Activated CD8-positive, alpha-beta memory T cell treated with anti-CD3 and anti-CD28 coated beads for 48 hours (primary cell): ENCODE results near the gene RAB37.

Experiments
- DNase-seq, 3 experiments: peaks; one replicate each; pipeline ENCODE4 v3.0.0-alpha.2; 2020; ENCODE audit warnings: low read depth in 2 of 3, low spot score in 2 of 3

The RAB37 gene

GRCh38 chr17:74728033-74728701 is 8.9 kb upstream of the RAB37 start:
- DNase-seq = no peak

GRCh38 chr17:74728702-74729075 is 8.4 kb upstream of the RAB37 start:
- DNase-seq = no peak

GRCh38 chr17:74729368-74729767 is 7.7 kb upstream of the RAB37 start:
- no peak for DNase-seq

DNA sequence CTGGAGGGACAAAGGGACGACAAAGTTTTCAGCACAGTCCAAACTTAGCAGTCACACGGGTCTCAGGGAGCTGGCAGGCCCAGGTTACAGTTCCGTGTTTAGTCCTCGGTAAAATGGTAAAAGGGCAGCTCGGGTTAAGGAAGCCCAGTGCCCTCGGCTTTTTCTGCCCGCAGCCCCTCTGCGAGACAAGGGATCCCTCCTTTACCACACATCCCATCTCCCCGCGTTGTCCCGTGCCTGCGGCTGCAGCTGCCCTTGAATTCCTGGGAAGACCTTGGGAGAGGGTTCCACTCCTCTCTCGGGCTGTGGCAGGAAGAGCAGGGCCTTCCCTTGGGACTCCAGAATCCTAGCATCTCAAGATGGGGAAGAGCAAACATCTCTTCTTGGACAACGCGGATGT is 7.2 kb upstream of the RAB37 start:
- no peak for DNase-seq

DNA sequence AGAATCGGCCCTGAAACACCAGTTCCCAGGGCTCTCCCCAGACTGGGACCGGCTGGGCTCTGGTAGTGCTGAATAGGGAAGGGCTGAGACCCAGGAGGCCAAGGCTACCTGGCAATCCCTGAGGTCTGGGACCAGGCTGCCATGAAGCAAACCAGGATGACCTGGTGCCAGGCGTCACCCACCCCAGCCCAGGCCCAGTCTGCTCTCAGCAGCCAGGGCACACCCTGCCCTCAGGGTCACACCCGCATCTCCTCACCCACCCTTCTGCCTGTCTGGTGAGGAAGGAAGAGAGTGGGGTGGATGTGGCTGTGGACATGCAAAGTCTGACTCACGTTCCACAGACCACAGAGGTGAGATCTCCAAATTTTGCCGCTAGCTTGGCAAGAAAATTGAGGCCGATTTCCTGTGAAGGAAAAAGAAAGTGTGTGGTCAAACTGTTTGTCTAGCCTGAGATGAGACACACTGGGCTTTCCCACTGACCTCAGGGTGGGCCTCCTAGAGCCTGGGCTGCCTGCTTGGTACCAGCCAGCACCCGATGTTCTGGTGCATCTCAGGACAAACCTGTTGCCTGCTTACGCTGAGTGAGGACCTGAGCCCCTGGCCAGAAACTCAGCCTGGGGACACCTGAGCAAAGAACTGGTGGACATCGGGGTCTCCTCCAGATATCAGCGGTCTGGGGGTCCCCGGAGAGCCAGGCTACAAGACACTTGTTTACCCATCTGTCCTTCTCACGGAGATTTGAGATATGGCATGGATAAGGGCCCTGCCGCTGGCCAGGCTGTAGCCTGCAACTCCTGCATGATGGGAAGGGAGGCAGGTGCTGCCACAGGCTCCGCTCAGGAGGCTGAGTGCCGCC is 6.3 kb upstream of the RAB37 start:
- DNase-seq = no peak

DNA sequence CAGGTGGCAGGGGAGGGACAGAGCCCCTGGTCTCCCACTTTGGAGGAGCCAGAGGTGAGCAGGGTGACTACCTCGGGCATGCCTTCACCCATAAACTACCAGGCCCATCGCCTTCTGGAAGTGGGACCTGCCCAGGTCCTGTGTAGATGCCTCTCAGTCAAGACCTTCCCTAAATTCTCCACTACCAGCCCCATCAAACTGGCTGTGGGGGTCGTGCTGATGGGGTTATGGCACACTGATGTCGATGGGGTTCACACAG is 5.8 kb upstream of the RAB37 start:
- no peak for DNase-seq

GRCh38 chr17:74732042-74732867 is 4.8 kb upstream of the RAB37 start:
- no peak for DNase-seq

- DNase-seq = no peak
These were observed 3.5 kb upstream of the RAB37 start for GRCh38 chr17:74733365-74734122.

DNA sequence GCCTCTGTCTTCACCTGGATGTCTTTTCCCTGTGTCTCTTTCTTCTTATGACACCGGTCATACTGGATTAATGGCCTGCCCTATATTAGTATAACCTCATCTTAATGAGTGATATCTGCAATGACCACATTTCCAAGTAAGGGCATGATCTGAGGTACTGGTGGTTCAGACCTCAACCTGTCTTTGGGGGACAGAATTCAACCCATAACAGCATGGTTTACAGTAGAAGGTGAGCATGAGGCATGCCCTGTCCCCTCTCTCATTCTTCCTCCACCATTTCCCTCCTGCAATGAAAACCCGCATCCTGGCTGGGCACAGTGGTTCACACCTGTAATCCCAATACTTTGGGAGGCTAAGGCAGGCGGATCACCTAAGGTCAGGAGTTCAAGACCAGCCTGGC is 2.8 kb upstream of the RAB37 start:
- no peak for DNase-seq

- no peak for DNase-seq
These were observed 419 bp downstream of the RAB37 start for GRCh38 chr17:74737299-74738050.

DNA sequence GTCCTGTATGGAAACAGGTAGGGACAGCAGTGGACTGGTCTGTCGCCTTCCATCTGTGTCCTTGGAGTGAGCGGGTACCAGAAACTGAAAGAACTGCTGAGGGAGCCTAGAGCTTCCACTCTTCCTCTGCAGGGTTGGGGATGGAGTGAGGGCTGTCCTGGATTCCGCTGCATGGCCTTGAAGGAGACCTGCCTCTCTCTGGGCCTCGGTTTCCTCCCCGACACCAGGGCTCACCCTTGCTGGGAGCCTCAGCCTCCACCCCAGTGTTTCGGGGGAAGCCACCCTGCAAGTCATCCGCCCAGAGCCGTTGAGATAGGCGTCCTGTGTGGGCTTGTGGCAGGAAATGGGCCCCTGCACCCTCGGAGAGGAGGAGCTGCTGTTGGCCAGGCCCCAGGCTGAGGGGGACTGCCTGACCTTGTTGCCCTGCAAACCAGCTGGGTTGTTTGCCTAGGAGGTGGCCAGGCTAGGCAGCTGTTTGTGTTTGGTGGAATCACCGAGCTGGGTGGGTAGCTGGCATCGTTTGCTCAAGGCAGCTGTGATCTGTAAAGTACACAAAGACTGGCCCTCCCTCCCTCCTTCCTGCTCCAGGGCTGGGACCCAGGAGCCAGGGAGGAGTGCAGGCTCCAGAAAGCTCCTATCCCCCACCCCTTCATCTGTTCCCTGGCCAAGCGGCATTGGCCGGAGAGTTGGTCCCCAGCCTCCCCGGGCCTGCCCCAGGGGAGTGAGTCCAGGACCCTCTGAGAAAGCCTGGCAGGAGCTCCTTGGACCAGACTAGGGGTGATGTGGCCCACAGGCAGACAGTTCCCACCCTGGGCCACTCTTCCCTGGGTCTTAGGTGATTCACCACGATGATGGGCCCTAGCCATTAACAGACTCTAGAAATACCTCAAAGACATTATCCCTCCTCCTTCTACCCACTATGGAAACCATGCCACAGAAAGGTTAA is 1.3 kb downstream of the RAB37 start:
- DNase-seq = peak in 1 of 3 experiments; percentile 57

- DNase-seq = no peak
These were observed 2.3 kb downstream of the RAB37 start for GRCh38 chr17:74739227-74739831.

GRCh38 chr17:74740173-74740572 is 3.1 kb downstream of the RAB37 start:
- no peak for DNase-seq

- DNase-seq = no peak
These were observed 3.8 kb downstream of the RAB37 start for GRCh38 chr17:74740641-74741387.

GRCh38 chr17:74742153-74742515 is 5.1 kb downstream of the RAB37 start:
- no peak for DNase-seq

- no peak for DNase-seq
These were observed 6.0 kb downstream of the RAB37 start for GRCh38 chr17:74742978-74743545.

GRCh38 chr17:74743755-74744154 is 6.7 kb downstream of the RAB37 start:
- no peak for DNase-seq

- no peak for DNase-seq
These were observed 7.3 kb downstream of the RAB37 start for GRCh38 chr17:74744349-74744713.
